GM12801 (cell line): ENCODE data around the gene TNS1.

Experiments used
- CTCF ChIP-seq: IDR thresholded peaks from one replicate; pipeline ENCODE4 v1.5.1; 2011; ENCODE audit warnings: control low read depth; ENCODE audit not compliant: insufficient read length; ENCODE audit errors: extremely low read depth

The TNS1 gene

DNA sequence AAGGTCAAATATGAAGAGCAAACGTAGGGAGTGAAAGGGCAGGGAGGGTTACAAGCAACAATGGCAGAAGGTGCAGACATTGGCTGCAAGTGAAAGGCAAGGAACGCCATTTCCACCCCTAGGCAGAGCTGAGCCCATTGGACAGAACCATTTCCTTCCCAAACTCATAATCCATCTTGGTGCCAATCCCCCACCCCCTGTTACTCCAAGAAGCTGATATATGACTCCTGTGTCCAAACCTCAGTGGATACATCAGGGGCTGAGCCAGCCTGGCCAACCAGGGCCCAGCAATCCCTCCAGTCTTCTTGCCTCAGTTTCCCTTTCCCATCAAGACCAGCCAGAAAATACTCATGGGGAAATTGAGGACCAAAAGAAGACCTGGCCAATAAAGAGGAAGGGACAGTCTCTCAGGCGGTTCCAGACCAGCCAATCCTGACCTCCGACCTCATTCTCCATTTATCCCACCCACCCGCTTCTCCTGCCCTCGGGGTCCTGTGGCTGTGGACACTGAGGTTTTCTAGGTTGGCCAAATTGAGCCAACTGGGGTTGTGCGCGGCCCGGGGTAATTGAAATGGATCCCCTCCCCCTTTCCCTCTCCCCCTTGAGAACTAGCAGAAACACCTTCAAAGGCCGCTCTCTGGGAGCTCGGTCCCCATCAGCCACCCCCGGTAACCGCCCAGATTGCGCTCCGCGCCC lies 24.8 kb downstream of the TNS1 start:
- no peak for TF ChIP-seq CTCF

GRCh38 chr2:217976301-217976700 lies 26.5 kb downstream of the TNS1 start:
- TF ChIP-seq CTCF: no peak

- no peak for TF ChIP-seq CTCF
Measured at GRCh38 chr2:217975626-217976025, 27.2 kb downstream of the TNS1 start.

DNA sequence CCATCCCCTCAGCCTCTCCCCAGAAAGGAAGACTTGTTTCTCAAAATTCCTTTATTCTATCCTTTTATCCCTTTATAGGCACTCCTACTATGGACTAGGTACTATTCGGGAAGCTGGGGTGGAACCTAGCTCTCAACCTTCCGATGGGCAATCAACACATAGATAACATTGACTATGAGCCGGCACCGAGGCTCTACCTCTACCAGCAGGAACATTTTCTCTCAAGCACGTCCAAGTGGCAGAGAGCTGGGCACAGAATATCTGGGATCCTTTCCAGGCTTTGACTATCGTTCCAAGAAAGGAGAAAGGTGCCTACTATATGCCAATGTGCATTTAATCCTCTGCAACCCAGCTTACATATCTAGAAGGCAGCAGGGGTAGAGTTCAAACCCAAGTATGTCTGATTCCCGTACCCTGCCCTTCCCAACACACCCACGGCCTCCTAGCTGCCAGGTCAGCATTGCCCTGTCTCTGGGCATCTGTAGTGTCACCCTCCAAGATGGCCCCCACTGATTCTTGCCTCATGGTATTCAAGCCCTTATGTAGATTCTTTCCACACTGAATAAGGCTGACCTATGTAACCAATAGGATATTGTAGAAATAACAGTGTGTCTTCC lies 28.3 kb downstream of the TNS1 start:
- TF ChIP-seq CTCF: no peak

GRCh38 chr2:217973008-217973787 lies 29.6 kb downstream of the TNS1 start:
- no peak for TF ChIP-seq CTCF

GRCh38 chr2:217972490-217972889 lies 30.3 kb downstream of the TNS1 start:
- TF ChIP-seq CTCF: no peak

DNA sequence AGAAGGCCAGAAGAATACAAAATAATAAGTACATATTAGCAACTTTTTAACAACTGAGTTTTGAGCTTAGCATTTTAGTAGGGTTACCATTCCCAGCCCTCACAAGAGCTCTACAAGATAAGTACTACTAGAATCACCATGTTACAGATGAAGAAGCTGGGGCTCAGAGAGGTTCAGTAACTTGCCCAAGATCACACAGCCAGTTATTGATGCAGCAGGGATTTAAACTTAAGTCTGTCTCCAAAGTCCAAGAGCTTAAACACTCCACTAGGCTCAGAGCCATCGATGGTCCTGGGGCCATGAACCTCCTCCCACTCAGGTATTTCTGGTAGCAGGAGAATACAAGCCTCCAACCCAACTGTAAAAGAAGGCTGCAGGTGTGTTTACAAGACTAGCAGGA lies 30.8 kb downstream of the TNS1 start:
- TF ChIP-seq CTCF: no peak
